C1 segment of cervical spinal cord (tissue), 14 donors: ENCODE data around the gene PRRG2.

Source experiments
- DNase-seq, 14 donors: peaks; one replicate each; lab custom pipeline; 2025; lab: John Stamatoyannopoulos, UW

PRRG2 gene

GRCh38 chr19:49556412-49557398 is 24.4 kb upstream of the PRRG2 start:
- no peak for DNase-seq

- DNase-seq: no peak
These were observed 23.3 kb upstream of the PRRG2 start for GRCh38 chr19:49557641-49558325.

- no peak for DNase-seq
These were observed 22.5 kb upstream of the PRRG2 start for GRCh38 chr19:49558591-49558990.

GRCh38 chr19:49559443-49559842 is 21.7 kb upstream of the PRRG2 start:
- no peak for DNase-seq

- DNase-seq: no peak
These were observed 21.2 kb upstream of the PRRG2 start for GRCh38 chr19:49559928-49560327.

- peak in 11 of 14 donors; percentile 15 to 63 (median 51) for DNase-seq
These were observed 20.7 kb upstream of the PRRG2 start for GRCh38 chr19:49560358-49560900.

GRCh38 chr19:49564616-49565045 is 16.5 kb upstream of the PRRG2 start:
- DNase-seq: no peak

- no peak for DNase-seq
These were observed 15.9 kb upstream of the PRRG2 start for GRCh38 chr19:49565261-49565660.

GRCh38 chr19:49566302-49566701 is 14.8 kb upstream of the PRRG2 start:
- no peak for DNase-seq

GRCh38 chr19:49567861-49568441 is 13.2 kb upstream of the PRRG2 start:
- no peak for DNase-seq

GRCh38 chr19:49570138-49570856 is 10.8 kb upstream of the PRRG2 start:
- peak in 3 of 14 donors; percentile 15 to 31 (median 24) for DNase-seq

- DNase-seq: no peak
These were observed 10.0 kb upstream of the PRRG2 start for GRCh38 chr19:49570997-49571676.

- DNase-seq: no peak
These were observed 8.1 kb upstream of the PRRG2 start for GRCh38 chr19:49573009-49573408.

- DNase-seq: no peak
These were observed 7.7 kb upstream of the PRRG2 start for GRCh38 chr19:49573425-49573824.

GRCh38 chr19:49574206-49574755 is 6.8 kb upstream of the PRRG2 start:
- no peak for DNase-seq

GRCh38 chr19:49579193-49579592 is 1.9 kb upstream of the PRRG2 start:
- no peak for DNase-seq

GRCh38 chr19:49579947-49580263 is 1.2 kb upstream of the PRRG2 start:
- DNase-seq: no peak

- DNase-seq: peak; percentile 19 to 93 (median 88)
These were observed 681 bp upstream of the PRRG2 start, which contains the start of gene NOSIP for GRCh38 chr19:49580264-49581006. Gene NOSIP (minus strand): TSS chr19:49580556. CDS start chr19:49560691, 19,865 bp downstream.

- DNase-seq: no peak
These were observed 2.1 kb downstream of the PRRG2 start for GRCh38 chr19:49583239-49583638.

- DNase-seq: no peak
These were observed 3.9 kb downstream of the PRRG2 start for GRCh38 chr19:49585023-49585422.
